Neural cell (in vitro differentiated cells): ENCODE measurements around the gene ASMT.

Experiments used
- EZH2 ChIP-seq: fragments of 200-600, 300-800 bp; shearing (Covaris generic), sonication (generic); IDR thresholded peaks from 2 replicates; pipeline ENCODE4 v1.6.1; 2014; ENCODE audit warnings: antibody characterized with exemption, low read length, borderline replicate concordance, mild to moderate bottlenecking; ENCODE audit not compliant: insufficient read depth, poor library complexity, severe bottlenecking
- POLR2AphosphoS5 ChIP-seq: IDR thresholded peaks from 2 replicates; pipeline ENCODE4 v1.6.1; 2012
- RAD21 ChIP-seq: fragments of 450-650 bp; conservative IDR thresholded peaks from 2 replicates; pipeline ENCODE4 v1.6.1; 2014; ENCODE audit warnings: antibody characterized with exemption, mild to moderate bottlenecking, moderate library complexity
- TF ChIP-seq, protein P1 (sequence below): fragments of 450-650 bp; IDR thresholded peaks from 2 replicates; pipeline ENCODE4 v1.5.1; 2014; ENCODE audit warnings: antibody characterized with exemption, mild to moderate bottlenecking, moderate library complexity; ENCODE audit not compliant: poor library complexity, severe bottlenecking

DNA sequence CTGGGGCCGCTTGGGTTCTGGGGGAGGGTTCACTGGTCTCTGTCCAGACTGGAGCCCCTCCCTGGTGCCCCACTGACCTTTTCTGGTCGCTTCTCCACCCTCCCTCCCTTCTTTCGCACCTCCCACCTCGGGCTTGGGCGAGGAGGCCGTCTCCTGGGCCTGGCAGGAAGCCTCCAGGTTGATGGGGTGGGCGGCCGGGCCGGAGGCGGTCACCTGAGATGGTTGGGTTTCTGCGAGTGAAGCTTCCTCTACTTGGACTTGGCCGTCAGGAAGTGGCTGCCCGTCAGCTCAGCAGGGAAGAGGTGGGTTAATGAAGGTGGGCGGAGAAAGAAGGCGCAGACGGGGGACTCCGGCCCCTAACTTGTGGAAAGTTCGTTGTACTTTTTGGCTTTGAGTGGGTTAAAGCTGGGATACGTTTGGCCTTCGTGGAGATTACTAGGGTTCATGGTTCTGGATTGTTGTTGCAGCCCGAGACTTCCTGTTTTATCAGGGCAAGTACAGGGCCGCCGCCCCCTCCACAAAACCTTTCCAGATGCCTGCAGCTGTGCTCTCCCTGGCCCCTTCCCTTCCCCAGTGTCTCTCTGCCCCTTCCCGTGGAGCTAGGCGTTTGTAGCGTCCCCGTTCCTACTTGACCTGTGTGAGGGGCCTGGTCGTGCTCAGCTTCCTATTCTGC, 22.3 kb upstream of the ASMT start:
- TF ChIP-seq POLR2AphosphoS5: no peak
- no peak for TF ChIP-seq RAD21
- TF ChIP-seq, protein P1, sequence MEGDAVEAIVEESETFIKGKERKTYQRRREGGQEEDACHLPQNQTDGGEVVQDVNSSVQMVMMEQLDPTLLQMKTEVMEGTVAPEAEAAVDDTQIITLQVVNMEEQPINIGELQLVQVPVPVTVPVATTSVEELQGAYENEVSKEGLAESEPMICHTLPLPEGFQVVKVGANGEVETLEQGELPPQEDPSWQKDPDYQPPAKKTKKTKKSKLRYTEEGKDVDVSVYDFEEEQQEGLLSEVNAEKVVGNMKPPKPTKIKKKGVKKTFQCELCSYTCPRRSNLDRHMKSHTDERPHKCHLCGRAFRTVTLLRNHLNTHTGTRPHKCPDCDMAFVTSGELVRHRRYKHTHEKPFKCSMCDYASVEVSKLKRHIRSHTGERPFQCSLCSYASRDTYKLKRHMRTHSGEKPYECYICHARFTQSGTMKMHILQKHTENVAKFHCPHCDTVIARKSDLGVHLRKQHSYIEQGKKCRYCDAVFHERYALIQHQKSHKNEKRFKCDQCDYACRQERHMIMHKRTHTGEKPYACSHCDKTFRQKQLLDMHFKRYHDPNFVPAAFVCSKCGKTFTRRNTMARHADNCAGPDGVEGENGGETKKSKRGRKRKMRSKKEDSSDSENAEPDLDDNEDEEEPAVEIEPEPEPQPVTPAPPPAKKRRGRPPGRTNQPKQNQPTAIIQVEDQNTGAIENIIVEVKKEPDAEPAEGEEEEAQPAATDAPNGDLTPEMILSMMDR: no peak
- TF ChIP-seq EZH2: no peak
